Hematopoietic multipotent progenitor cell treated with erythropoietin and hydrocortisone succinate and interleukin-3 and kit ligand, for 8 days (in vitro differentiated cells): ENCODE data around the gene OPRL1.

Experiments used
- DNase-seq: peaks from one replicate; pipeline ENCODE4 v3.0.0-alpha.2; 2015

OPRL1 gene

DNA sequence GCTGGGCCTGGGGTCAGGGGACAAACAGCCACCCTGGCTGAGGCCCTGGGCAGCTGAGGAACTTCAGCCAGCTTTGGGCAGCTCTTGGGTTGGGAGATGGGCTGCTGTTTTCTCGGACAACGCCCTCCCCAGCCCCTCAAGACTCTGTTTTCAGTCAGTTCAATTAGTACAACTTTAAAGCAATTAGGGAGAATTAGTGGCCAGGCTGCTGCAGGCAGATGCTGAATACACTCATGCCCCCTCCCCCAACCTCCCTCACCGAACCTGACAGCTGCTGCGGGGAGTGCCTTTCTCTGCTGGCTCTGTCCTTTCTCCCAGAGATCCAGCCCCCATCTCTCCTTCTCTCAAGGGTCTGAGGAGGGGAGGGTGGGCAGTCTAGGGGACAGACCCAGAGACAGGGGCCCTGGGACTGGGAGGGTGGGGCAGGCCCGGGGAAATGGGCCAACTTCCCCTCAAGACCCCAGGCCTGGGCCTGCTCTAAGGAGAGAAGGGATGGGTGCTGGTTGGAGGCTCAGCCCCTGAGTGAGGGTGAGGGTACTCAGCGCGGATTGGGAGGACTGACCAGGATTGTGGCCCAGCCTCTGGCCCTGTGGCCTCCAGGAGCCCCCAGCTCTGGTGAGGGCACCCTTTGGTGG, 66.5 kb downstream of the OPRL1 start:
- DNase-seq, result no peak

GRCh38 chr20:64146936-64147477, 67.1 kb downstream of the OPRL1 start:
- DNase-seq, result no peak

DNA sequence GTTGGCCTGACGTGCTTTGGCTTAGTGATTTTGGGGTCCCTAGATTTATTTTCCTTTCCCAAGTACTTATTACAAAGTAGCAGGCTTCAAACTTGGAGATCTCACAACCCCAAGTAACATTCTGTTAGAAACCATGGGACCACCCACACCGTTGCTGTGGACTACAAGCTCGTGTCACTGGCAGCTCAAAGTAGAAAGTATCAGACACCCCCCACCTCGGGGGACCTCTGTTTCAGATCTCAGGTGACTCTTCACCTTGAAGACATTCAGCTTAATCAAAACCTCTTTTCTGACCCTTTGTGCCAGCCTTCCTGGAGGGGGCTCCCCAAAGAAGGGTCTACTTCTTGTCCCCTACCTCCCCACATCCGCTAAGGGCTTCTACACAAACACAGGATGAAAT, 68.7 kb downstream of the OPRL1 start:
- DNase-seq, result no peak

- no peak for DNase-seq
Measured at GRCh38 chr20:64149141-64149540, 69.3 kb downstream of the OPRL1 start.

DNA sequence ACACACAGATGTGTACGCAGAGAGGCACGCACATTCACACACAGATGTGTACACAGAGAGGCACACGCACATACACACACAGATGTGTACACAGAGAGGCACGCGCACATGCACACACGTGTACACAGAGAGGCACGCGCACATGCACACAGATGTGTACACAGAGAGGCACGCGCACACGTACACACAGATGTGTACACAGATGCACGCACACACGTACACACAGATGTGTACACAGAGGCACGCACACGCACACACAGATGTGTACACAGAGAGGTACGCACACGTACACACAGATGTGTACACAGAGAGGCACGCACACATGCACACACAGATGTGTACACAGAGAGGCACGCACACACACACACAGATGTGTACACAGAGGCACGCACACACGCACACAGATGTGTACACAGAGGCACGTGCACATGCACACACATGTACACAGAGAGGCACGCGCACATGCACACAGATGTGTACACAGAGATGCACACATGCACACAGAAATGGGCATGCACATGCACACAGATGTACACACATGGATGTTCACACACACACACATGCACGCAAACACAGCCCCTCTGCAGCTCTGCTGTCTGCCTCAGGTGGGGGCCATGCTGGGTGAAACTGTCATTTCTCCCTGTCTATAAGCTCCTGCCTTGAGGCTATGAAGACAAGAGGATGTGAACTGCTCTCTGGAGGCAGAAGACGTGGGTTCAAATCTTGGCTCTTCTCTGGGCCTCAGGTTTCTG, 70.1 kb downstream of the OPRL1 start:
- DNase-seq, result no peak
